ENCODE data around the gene ZNF738.
A peak's percentile ranks its signal among the peaks of the same experiment; 100 is the strongest.
"Not testable (repeated sequence)": the region's sequence is repeated elsewhere in the genome, so short reads cannot be mapped to it uniquely, and the experiment has no call there.

ZNF738 gene

GRCh38 chr19:21323000-21323399 is 35.8 kb upstream of the ZNF738 start:
- no peak overlapping the region for H3K4me3 ChIP-seq (ENCODE audit: low read length)
- no peak for DNase-seq (ENCODE audit: low read depth)
- no peak for TF ChIP-seq CTCF (conservative IDR thresholded peaks at IDR 0.05; ENCODE audit: low read depth, low read length)

GRCh38 chr19:21326169-21326568 is 32.6 kb upstream of the ZNF738 start:
- no peak for TF ChIP-seq CTCF (conservative IDR thresholded peaks at IDR 0.05; ENCODE audit: low read depth, low read length)
- DNase-seq (ENCODE audit: low read depth), result no peak
- no peak overlapping the region for H3K4me3 ChIP-seq (ENCODE audit: low read length)

- DNase-seq (ENCODE audit: low read depth), result no peak
- peak overlapping the region; percentile 99 for H3K4me3 ChIP-seq (ENCODE audit: low read length)
- no peak for TF ChIP-seq CTCF (conservative IDR thresholded peaks at IDR 0.05; ENCODE audit: low read depth, low read length)
Measured at GRCh38 chr19:21328406-21328805, 30.4 kb upstream of the ZNF738 start.

GRCh38 chr19:21328885-21329605 is 29.8 kb upstream of the ZNF738 start, which contains the start of gene ZNF708:
Gene ZNF708 (minus strand): TSS chr19:21329410. CDS start chr19:21329212, 198 bp downstream.
- no peak for TF ChIP-seq CTCF (conservative IDR thresholded peaks at IDR 0.05; ENCODE audit: low read depth, low read length)
- DNase-seq (ENCODE audit: low read depth), result peak; percentile 76
- peak within 1 kb of the TSS; percentile 99 for H3K4me3 ChIP-seq (ENCODE audit: low read length)

GRCh38 chr19:21335721-21336120 is 23.1 kb upstream of the ZNF738 start:
- H3K4me3 ChIP-seq (ENCODE audit: low read length), result no peak overlapping the region
- TF ChIP-seq CTCF (conservative IDR thresholded peaks at IDR 0.05; ENCODE audit: low read depth, low read length), result no peak
- no peak for DNase-seq (ENCODE audit: low read depth)

GRCh38 chr19:21344841-21345240 is 14.0 kb upstream of the ZNF738 start:
- H3K4me3 ChIP-seq (ENCODE audit: low read length); DNase-seq (ENCODE audit: low read depth): not testable (repeated sequence)

GRCh38 chr19:21352830-21353229 is 6.0 kb upstream of the ZNF738 start:
- no peak for DNase-seq (ENCODE audit: low read depth)
- no peak overlapping the region for H3K4me3 ChIP-seq (ENCODE audit: low read length)
- TF ChIP-seq CTCF (conservative IDR thresholded peaks at IDR 0.05; ENCODE audit: low read depth, low read length), result no peak

Measured in retinal pigment epithelial cell (primary cell).